WERI-Rb-1 (cell line): Measurements from ENCODE around the gene LRP10.

ENCODE experiments used
- DNase-seq: peaks from one replicate; pipeline ENCODE4 v3.0.0-alpha.2; 2020
- H3K27ac ChIP-seq: fragments of 250-450 bp; sonication (Bioruptor Pico); 2 replicates; pipeline ENCODE4 v1.5.1; 2020; ENCODE audit warnings: mild to moderate bottlenecking, moderate library complexity
- H3K27me3 ChIP-seq: fragments of 250-450 bp; sonication (Bioruptor Pico); 2 replicates; pipeline ENCODE4 v1.5.1; 2021; ENCODE audit warnings: mild to moderate bottlenecking, low read depth, moderate library complexity; ENCODE audit not compliant: insufficient read depth, severe bottlenecking
- H3K36me3 ChIP-seq: fragments of 250-450 bp; sonication (Bioruptor Pico); 2 replicates; pipeline ENCODE4 v1.5.1; 2020; ENCODE audit warnings: mild to moderate bottlenecking, moderate library complexity
- H3K4me3 ChIP-seq: 2 replicates; pipeline ENCODE4 v1.5.1; 2011; ENCODE audit warnings: low read depth, mild to moderate bottlenecking, control low read depth, low read length
- H3K9me3 ChIP-seq: fragments of 250-450 bp; sonication (Bioruptor Pico); 2 replicates; pipeline ENCODE4 v1.5.1; 2021; ENCODE audit warnings: mild to moderate bottlenecking, moderate library complexity; ENCODE audit not compliant: severe bottlenecking
- TF ChIP-seq, protein P1 (sequence below): IDR thresholded peaks from 2 replicates; pipeline ENCODE4 v1.5.1; 2011; ENCODE audit warnings: low read depth, mild to moderate bottlenecking, control low read depth, inconsistent platforms, low read length

Gene LRP10

DNA sequence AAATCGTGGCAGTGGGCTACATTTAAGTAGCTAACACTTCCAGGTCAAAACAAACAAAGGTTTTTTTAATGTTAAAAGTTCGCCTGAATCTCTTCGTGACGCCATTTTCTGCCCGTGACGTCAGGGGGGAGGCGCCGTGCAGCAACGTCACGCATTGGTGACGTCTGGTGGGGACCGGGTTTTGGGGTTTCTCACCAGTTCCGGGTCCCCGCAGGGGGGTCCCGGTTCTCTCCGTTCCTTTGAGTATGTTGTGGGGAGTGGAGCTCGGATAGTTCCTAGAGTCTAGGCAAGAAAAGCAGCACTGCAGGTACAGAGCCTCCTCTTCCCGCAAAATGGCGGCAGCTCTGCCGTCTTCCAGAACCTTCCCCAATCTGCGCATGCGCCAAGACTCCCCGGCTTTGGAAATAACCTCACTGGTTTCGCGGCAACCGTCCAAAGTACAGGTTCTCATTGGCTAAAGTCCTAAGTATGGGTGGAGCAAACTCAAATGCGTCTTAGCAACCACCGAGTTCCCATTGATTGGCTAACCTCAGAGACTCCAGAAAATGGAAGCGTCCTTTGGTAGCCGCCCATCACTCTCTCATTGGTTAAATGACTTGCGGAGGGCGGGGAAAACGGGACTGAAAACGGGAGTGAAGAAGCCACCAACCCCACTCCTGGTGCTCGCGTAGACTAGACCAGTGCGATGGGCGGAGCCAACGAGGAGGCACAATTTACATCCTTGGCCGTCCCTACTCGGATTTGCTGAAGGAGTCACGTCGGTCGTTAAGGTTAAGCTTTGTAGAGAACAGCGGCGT lies 47.5 kb downstream of the LRP10 start, which contains the start of gene RBM23:
Gene RBM23, minus strand, starts transcription at position 346 of the 797 bp plus-strand sequence.
- H3K27ac ChIP-seq, result peak within 1 kb of the TSS; percentile 97
- no peaks in the 10 kb centered on the region for H3K27me3 ChIP-seq
- peaks cover 57% of the 10 kb centered on the region for H3K36me3 ChIP-seq
- peak; percentile 99 for DNase-seq
- H3K9me3 ChIP-seq, result no peaks in the 10 kb centered on the region
- peak within 1 kb of the TSS; percentile 100 for H3K4me3 ChIP-seq
- TF ChIP-seq, protein P1, sequence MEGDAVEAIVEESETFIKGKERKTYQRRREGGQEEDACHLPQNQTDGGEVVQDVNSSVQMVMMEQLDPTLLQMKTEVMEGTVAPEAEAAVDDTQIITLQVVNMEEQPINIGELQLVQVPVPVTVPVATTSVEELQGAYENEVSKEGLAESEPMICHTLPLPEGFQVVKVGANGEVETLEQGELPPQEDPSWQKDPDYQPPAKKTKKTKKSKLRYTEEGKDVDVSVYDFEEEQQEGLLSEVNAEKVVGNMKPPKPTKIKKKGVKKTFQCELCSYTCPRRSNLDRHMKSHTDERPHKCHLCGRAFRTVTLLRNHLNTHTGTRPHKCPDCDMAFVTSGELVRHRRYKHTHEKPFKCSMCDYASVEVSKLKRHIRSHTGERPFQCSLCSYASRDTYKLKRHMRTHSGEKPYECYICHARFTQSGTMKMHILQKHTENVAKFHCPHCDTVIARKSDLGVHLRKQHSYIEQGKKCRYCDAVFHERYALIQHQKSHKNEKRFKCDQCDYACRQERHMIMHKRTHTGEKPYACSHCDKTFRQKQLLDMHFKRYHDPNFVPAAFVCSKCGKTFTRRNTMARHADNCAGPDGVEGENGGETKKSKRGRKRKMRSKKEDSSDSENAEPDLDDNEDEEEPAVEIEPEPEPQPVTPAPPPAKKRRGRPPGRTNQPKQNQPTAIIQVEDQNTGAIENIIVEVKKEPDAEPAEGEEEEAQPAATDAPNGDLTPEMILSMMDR, result no peak

DNA sequence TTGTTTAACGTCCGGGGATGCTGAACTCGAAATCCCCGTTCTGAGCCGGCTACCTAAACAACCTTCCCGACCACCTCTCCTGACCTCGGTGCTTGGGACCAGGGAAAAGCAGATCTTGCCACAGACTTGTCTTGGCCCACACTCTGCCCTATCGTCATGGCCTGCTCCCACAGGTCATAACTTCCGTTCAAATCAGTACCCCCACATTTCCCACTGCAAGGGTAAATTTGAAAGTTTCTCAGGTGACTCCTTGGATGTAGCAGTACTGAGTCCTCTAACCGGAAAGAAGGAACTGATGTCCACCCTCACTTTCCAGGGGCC lies 48.0 kb downstream of the LRP10 start:
- TF ChIP-seq, protein P1, result no peak
- DNase-seq, result no peak
- H3K4me3 ChIP-seq, result peak overlapping the region; percentile 40
- H3K27me3 ChIP-seq, result no peaks in the 10 kb centered on the region
- H3K36me3 ChIP-seq, result peaks cover 59% of the 10 kb centered on the region
- no peaks in the 10 kb centered on the region for H3K9me3 ChIP-seq
- peak overlapping the region; percentile 60 for H3K27ac ChIP-seq

DNA sequence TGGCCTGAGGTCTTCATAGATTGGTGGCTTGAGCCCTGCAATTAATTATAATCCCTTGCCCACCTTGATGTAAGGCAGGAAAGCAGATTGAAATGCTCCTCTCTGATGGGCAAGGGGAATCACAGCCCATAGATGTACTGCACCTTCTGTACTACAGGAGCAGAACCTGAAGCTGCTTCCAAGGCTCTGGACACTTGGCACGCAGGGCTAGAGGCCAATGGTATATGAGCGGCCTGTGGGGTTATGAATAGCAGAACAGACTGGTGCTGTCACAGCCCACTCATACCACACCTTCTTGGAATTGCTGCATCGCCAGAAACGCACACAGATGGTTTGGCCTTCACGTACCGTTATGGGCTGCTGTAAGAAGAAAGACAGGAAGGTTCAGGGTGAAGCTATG lies 49.2 kb downstream of the LRP10 start:
- Histone ChIP-seq H3K36me3 (peaks cover 62% of the 10 kb centered on the region), H3K27ac (no peak overlapping the region), H3K9me3 (no peaks in the 10 kb centered on the region), H3K4me3 (no peak overlapping the region), H3K27me3 (no peaks in the 10 kb centered on the region)
- TF ChIP-seq, protein P1, result no peak
- DNase-seq, result no peak

DNA sequence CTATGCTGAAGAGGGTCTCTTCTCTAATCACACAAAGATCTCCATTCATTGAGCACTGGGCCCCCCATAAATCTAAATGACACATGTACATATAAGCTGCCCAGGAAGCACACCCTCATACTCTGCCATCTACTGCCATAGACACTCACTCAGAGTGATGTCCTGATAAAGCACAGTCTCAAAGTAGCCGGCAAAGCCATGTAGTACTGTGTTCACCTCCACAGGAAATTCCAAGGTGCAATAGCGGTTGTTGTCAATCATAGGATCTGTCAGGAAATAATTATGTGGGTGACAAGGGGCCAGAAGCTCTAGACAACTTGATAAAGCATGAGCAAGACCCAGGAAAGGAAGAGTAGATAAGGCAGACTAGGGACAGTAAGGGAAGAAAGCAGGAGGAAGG lies 50.8 kb downstream of the LRP10 start:
- Histone ChIP-seq H3K27me3 (no peaks in the 10 kb centered on the region), H3K9me3 (no peaks in the 10 kb centered on the region), H3K27ac (no peak overlapping the region), H3K4me3 (no peak overlapping the region), H3K36me3 (peaks cover 64% of the 10 kb centered on the region)
- DNase-seq, result no peak
- TF ChIP-seq, protein P1, result no peak

DNA sequence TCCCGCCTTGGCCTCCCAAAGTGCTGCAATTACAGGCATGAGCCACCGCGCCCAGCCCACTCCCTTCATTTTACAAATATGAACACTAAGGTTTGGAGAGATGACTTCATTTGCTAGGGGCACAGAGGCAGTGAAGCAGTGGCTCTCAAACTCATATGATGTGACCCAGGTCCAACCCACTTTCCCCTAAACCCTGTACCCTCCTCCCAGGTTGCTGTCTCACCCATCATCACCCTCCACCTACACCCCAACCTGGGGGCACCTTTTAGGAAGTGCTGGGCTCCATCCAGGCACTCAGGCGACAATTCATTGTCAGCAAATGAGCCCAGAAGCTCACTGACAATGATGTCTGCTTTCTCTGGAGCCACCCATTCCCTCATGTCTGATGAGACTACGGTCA lies 52.2 kb downstream of the LRP10 start:
- H3K27me3 ChIP-seq, result no peaks in the 10 kb centered on the region

More for the DNA sequence above, 52.2 kb downstream of the LRP10 start:
- Histone ChIP-seq H3K4me3 (no peak overlapping the region), H3K27ac (no peak overlapping the region), H3K36me3 (peaks cover 65% of the 10 kb centered on the region), H3K9me3 (no peaks in the 10 kb centered on the region)
- DNase-seq, result no peak
- TF ChIP-seq, protein P1, result no peak
